HG03378 (cell line): Measurements from ENCODE around the gene IGF1.

Experiments
- ATAC-seq: cut with Tn5 transposase; IDR thresholded peaks from one replicate; pipeline ENCODE4 v1.9.1; 2021; ENCODE audit warnings: mild to moderate bottlenecking, moderate library complexity; ENCODE audit not compliant: unreplicated experiment

Gene IGF1

DNA sequence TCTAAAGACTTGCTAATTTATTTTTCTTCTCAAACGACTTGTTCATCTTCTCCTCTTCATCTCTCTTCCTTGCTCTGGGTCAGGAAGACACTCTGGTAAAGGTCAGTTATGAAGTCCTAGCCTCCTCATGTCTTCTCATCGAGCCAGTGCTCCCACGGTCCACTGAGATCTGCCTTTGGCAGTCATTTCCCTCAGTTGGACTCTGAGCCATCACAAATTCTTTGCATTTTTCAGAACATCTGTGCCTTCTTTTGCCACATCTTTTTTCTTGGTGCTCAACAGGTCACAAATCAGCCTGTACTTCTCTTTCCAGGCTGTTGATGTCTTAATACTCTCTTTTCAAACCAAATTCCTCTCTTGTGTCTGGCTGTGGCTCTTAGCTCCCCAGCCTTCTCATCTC lies 49.7 kb downstream of the IGF1 start:
- no peak for ATAC-seq

DNA sequence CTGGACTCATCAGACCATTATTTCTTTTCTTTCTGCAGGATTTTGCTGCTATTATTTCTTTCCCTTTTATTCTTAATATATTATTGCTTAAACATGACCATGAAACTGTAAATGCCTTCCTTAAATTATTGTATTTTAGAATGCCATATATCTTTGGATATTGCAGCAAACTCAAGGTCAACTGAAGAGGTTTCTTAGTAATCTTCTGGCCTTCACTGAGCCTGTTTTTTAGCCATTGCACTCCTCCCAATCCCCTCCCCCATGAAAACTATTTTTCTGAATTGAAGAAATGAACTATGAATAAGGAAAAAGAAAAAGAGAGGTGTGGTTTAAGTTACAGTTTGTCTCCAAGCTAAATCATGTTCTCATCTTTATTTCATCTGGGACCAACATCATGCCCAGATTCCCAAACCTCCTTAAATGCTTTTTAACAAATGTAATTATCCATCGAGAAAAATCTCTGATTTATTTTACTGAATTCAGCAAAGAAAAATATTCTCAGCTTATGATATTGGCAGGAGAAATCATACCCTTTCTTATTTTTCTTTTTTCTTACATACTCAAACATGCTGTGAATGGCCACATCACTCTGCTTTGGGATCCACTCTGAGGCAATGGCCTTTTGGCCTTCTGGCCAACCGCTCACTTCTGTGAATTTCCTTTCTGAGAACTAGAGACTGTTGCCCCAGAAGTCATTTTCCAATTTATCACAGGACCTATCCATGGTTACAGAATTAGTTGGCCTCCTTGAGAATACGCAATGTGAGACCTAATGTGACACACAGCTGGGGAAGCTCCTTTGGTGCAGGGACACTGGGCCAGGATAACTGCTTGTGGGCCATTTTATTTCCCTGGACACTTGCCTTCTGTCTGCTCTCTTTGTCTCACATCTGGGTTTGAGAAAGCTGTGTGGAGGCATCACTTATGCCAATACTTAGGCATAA lies 50.9 kb downstream of the IGF1 start:
- no peak for ATAC-seq

GRCh38 chr12:102427543-102427941 lies 52.8 kb downstream of the IGF1 start:
- no peak for ATAC-seq

- ATAC-seq, result no peak
These were observed 53.5 kb downstream of the IGF1 start for GRCh38 chr12:102426599-102427542.

DNA sequence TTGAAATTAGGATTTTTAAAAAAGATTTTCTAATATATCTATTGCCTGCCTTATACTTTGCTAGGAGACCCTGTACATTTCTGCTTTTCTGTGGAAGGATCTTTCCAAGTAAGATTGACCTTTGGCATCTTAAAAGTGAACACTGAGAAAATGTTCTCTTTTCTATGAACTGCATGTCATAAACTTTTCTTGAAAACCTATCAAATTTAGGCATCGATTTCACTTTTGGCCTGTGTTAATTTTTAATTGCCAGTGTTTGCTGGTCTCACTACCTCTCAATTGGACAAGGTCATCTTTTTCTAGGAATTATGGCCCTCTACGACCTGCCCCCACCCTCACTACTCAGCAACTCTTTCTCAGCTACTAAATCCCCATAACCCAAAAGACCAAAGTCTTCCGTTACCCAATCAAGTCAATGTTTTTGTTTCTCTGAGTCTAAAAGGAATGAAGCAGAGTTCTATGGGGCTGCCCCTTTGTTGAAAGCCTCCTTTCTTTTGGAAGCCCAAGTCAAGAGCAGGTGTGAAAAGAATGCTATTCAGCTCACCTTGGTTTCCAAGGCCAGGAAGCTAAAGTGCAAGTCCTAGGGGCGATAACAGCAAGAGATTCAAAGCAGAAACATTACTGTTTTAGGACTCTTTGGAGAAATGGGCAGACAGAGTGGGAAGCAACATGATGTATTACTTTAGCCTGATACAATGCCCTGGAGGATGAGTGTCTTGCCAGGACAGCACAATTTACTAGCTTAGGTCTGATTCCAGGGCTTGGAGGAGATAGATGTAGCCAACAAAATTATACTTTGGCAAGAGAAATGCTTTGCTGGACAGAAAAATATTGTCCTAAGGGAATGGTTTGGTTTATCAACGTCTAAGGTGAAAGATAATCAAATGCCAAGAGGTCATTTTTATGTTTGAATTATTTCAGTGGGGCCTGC lies 55.0 kb downstream of the IGF1 start:
- ATAC-seq, result no peak

DNA sequence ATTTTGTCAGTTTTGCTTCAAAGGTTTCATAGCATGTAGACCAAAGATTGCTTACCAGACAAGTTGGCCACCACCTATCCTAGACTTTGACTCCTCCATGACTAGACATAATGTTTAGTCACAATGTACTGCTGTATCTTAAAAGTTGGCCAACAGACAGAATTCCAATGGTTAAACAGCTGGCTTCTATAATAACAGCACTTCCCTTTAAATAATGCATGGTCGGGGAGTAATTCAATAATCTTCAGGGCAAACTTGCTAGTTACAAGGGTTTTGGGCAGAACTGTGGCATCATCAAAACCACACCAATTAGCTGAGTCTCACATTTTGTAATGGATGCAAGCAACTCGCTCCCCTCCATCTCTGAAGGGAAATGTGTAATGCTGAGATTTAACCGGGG lies 56.9 kb downstream of the IGF1 start:
- no peak for ATAC-seq

DNA sequence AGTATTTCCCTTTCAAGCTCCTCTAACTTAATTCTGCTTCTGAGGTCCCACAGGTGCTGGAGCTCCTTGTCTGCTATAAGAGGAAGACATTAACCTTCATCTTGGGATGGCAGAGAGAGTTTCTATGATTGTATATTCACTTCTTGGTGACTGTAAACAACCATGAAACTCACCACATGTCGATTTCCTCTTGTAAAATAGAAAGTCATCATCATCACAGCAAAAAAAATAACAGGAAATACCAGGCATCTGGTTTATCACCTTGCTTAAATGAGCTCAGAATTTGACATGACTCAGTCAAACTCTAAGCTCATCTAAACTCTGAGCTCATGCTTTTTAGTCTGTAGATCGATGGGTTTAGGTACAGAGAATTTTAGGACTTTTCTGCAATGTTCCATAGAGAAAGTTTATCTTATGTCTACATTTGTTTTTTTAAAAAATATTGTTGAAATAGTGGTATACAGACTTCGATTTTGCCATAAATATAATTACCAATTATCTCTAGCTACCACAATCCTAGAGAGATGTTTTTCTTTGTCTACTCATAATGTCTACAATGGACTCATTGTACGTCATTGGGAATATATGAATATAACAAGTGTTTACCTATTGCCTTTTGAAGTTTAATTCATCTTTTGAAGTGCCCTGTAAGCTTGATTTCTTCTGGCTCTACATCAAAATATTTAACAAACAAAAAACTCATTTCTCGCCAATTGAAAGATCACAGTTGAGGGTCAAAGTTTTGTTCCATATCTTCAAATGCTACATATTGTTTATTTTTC lies 58.4 kb downstream of the IGF1 start:
- ATAC-seq, result no peak

DNA sequence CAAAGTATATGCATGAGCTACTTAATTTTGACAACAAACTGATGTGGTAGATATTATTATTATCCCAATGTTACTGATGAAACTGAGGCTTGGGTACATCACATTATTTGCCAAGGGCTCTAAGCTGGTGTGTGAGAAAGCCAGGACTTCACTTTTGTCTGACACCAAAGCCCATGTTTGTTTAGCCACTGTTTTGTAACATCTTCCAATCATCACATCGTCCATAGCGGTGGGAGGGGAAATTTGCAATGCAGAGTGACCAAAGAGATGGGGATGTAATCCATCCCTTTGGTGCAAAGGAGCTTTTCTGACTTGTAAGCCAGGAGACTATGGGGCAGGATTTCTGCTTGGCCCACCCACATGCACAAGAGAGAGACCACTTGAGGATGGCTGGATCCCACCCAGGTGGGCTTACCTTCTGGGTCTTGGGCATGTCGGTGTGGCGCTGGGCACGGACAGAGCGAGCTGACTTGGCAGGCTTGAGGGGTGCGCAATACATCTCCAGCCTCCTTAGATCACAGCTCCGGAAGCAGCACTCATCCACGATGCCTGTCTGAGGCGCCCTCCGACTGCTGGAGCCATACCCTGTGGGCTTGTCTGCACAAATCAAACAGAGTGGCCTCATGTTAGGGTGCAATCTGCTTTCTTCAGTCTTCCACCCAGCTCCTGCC lies 61.1 kb downstream of the IGF1 start:
- no peak for ATAC-seq

GRCh38 chr12:102417055-102417454 lies 63.3 kb downstream of the IGF1 start:
- no peak for ATAC-seq

GRCh38 chr12:102415515-102415914 lies 64.8 kb downstream of the IGF1 start:
- ATAC-seq, result no peak

DNA sequence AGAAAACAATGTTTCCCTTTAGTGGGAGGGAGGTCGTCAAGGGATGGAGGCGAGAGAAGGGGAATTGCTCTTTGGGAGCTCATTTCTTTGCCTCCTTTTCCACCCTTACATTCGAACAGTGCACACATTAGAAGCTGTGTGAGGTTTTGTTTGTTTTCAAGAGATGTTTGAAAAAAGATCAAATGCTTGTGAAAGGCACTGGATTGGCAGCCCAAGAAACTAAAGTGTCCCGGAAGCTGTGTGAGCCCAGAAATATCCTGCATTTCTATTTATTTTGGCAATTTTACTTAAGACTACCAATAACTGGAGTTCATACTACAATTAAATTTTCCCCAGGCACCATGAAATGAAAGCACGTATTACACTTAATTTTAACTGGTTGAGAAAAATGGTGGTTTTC lies 67.0 kb downstream of the IGF1 start:
- ATAC-seq, result no peak

DNA sequence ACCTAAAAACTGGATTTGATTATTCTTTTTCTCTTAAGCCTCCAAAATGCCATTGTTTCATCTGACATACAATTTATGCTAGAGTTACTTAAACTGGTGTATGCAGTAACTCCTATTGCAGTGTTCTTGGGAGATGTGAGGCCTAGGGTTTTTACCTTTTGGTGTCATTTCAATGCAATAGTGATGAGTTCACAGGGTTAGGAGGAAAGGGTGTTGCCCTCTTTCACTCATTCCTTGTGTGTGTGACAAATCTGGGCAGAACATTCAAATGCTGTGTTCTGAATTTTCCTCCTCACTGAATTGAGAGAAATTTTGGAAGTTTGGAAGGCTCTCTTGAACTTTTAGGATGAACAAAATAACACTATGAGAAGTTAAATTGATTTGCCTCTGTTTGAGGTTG lies 69.9 kb downstream of the IGF1 start:
- no peak for ATAC-seq

- no peak for ATAC-seq
These were observed 71.7 kb downstream of the IGF1 start for GRCh38 chr12:102408487-102409297.

DNA sequence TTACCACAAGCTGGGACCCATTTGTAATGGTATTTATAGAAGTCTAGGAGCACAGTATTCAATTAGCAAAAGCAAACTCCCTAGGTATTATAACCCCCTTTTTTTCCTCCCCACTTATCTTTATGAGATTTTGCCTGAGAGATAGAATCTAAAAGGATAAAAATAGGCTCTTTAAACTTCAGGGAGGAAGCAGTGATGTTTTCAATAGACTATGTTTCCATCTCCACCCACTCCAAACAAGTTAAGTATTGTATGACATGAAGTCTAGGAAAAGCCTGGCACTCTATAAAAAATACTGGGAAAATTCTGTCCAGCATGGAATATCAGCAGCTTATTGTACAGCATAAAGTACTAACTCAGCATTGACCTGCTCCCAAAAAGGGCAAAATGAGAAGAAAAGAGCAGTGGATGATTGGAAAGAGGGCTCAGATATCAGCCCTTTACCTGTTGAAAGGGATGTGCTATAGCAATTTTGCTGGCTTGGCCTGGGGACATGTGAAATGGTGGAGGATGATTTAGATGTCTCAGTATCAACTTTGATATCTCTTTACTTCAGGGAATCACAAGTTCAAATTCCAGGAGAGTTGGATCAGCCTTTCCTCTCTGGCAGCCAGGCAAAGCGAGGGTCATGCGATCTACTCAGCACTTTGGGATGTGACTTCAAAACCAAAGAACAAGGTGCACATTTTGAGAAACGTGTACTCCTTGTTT lies 72.4 kb downstream of the IGF1 start:
- ATAC-seq, result no peak

DNA sequence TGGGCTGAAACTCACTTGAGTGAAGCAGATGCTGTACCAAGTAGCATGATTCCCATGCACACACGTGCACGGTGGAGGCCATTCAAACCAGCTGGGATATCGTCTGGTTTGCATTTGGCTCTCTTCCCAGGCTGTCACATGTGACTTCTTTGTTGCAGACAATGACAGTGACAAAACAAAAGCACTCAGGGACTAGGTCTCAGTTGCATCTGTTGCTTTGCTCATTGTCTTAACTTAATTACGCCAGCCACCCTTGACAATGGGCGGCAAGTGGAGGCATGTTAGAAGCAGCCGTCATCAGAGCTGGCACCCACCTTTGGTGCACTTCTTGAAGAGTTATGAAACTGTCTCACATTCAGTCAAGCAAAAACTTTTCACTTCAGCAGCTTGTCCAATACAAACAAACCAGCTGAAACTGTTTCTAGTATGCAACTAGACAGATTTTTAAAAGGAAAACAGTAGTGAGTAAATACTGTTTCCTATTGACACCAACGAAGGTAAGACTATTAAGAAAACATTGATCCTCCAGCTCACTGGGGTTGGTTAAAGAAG lies 74.3 kb downstream of the IGF1 start:
- no peak for ATAC-seq

DNA sequence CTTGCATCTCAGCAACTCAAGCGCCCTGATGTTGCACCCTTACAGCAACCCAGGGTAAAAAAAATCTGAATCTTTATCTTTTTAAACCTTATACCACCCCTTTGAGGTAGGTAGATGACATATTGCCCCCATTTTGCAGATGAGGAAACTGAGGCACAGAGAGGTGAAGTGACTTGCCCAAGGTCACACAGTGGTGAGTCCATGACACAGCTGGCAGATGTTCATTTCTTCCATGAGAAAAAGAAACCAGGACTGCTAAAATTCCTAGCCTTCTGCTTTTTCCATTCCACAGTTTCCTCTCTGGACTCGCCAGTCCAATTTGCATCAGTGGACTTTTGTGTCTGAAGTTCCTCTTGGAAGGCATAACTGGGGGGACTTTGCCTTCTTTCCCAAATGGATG lies 79.3 kb downstream of the IGF1 start:
- ATAC-seq, result no peak

DNA sequence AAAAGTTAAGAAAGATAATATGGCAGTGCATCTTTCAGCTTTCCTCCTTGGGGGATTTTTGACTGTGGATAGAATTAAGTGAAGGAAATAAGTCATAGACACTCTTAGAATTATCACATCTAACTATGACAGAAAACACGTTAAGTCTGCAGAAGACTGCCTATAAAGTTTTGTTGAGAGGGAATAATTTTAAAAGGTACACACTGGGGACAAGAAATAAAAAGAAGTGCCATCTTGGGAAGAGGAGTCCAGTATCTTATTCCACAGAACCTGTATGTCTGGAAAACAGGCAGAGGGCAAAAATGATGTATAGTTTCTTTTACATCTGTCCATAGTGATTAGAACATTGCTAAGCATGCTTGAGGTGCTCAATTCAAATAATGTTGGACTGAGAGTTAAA lies 80.7 kb downstream of the IGF1 start:
- ATAC-seq, result no peak

- no peak for ATAC-seq
These were observed 84.1 kb downstream of the IGF1 start for GRCh38 chr12:102396276-102396675.
